Measurements from ENCODE around the gene BMPER.

Gene BMPER

GRCh38 chr7:34067005-34067778 lies 161.9 kb downstream of the BMPER start (continued):
- TF ChIP-seq ZIC2 (tag by site-specific recombination; IDR thresholded peaks at IDR 0.05), result peak; percentile 58

GRCh38 chr7:34069676-34070075 lies 164.3 kb downstream of the BMPER start:
- H3K4me3 ChIP-seq (ENCODE audit: low read depth, low read length), result no peak overlapping the region
- ChIA-PET CTCF (interaction anchor here (1.1 to 1.9 kb wide), 3 partner anchors 17 to 20 kb away, joined by 3 to 5 read pairs (median 3); no protein-coding TSS in a partner anchor), POLR2A (no interaction called here)

More at GRCh38 chr7:34069676-34070075, 164.3 kb downstream of the BMPER start:
- no peaks in the 10 kb centered on the region for H3K9me3 ChIP-seq (ENCODE audit: control insufficient read depth, insufficient read depth, low read depth, low read length)
- H3K4me1 ChIP-seq (ENCODE audit: control insufficient read depth, insufficient read depth, low read length), result peaks cover 30% of the 10 kb centered on the region
- no peaks in the 10 kb centered on the region for H3K36me3 ChIP-seq (ENCODE audit: control insufficient read depth in 2 of 2, insufficient read depth in 1 of 2, low read length in 2 of 2)
- no peak overlapping the region for H3K27ac ChIP-seq (ENCODE audit: extremely low read depth, low read depth, low read length)
- TF ChIP-seq ZBTB8A (tag by site-specific recombination; IDR thresholded peaks at IDR 0.05), result no peak
- TF ChIP-seq REST (tag by site-specific recombination; IDR thresholded peaks at IDR 0.05), result no peak
- TF ChIP-seq ZNF211 (tag by site-specific recombination; IDR thresholded peaks at IDR 0.05; ENCODE audit: low read depth), result no peak
- TF ChIP-seq ZNF629 (tag by site-specific recombination; IDR thresholded peaks at IDR 0.05), result 0 out of 2 replicates have a peak, but pooled peaks have one; percentile 32
- TF ChIP-seq TCF7L2 (IDR thresholded peaks at IDR 0.05; ENCODE audit: borderline replicate concordance, low read depth, low read length), result peak; percentile 59
- no peak for TF ChIP-seq GLIS1 (tag by site-specific recombination; IDR thresholded peaks at IDR 0.05)
- no peak for TF ChIP-seq ZNF341 (tag by site-specific recombination; IDR thresholded peaks at IDR 0.05; ENCODE audit: low read depth)
- TF ChIP-seq ATF2 (tag by site-specific recombination; IDR thresholded peaks at IDR 0.05; ENCODE audit: low read depth), result peak; percentile 61; the same call in 1 of the 2 replicates
- no peak for TF ChIP-seq ZNF114 (tag by site-specific recombination; IDR thresholded peaks at IDR 0.05)
- TF ChIP-seq ZNF19 (tag by site-specific recombination; IDR thresholded peaks at IDR 0.05; ENCODE audit: low read depth), result no peak
- TF ChIP-seq ZNF768 (tag by site-specific recombination; IDR thresholded peaks at IDR 0.05), result no peak
- TF ChIP-seq ZNF670 (tag by site-specific recombination; IDR thresholded peaks at IDR 0.05; ENCODE audit: low read depth), result no peak
- no peak for TF ChIP-seq ZSCAN30 (tag by site-specific recombination; IDR thresholded peaks at IDR 0.05)
- TF ChIP-seq BCL6B (tag by site-specific recombination; IDR thresholded peaks at IDR 0.05), result no peak
